Measurements from ENCODE around the gene LSM3.

Gene LSM3

DNA sequence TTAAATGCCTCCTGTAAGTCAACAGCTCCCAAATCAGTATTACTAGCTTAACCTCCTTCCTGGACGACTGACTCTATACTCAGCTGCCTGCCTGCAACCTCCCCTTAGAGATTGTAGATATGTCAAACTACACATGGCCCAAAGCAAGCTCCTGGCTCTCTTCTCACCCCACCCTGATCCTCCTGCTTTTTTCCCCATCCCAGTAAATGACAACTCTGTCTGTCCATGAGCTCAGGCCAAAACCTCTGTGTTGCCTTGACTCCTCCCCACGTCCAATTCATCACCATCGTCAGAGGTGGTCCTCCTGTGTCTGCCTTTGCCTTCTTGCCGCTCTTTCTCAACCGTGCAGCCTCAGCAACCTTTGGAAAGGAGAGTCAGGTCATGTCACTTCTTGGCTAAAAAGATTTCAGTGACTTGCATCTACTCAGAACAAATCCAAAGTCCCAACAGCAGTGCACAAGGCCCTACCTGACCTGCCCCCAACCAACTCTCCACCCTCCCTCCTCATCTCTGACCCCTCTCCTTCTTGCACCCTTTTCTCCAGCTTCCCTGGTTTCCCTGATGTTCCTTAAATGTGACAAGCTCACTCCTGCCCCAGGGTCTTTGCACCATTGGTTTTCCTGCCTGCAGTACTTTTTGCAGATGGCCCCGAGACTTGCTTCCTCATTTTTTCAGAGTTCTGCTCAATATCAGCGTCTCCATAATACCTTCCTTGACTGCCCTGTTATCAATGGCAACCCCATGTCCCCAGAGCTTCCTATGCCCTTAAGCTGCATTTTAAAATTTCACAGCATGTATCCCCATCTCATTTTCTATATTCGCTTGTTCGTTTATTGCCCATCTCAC is 52.8 kb downstream of the LSM3 start:
- DNase-seq: peak; percentile 28
- in situ Hi-C loops (cut with MboI; ENCODE audit: low pct_unique_long_range_greater_than_20kb, low sequenced_read_pairs): no loop called here

DNA sequence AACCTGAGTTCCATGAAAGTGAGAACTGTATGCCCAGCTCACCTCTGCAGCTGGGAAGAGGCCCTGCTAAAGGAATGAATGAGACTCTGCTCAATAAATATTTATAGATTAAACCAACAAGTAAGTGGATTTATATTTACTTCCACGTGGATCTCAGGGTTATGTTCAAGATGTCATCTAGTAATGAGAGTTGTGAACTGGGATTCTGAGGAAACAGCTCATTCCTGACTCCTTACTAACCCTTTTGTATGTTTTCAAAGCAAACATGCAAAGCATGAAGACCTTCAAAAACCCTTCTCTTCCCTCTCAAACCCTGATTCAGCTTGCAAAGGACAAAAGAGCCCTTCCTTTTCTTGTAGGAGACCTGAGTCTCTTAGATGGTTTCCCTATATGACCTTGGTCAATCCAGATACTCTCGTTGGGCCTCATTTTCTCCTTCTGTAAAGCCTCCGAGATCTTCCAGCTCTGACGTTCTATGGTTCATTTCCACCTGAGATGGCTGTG is 53.4 kb downstream of the LSM3 start:
- in situ Hi-C loops (cut with MboI; ENCODE audit: low pct_unique_long_range_greater_than_20kb, low sequenced_read_pairs): no loop called here
- no peak for DNase-seq

DNA sequence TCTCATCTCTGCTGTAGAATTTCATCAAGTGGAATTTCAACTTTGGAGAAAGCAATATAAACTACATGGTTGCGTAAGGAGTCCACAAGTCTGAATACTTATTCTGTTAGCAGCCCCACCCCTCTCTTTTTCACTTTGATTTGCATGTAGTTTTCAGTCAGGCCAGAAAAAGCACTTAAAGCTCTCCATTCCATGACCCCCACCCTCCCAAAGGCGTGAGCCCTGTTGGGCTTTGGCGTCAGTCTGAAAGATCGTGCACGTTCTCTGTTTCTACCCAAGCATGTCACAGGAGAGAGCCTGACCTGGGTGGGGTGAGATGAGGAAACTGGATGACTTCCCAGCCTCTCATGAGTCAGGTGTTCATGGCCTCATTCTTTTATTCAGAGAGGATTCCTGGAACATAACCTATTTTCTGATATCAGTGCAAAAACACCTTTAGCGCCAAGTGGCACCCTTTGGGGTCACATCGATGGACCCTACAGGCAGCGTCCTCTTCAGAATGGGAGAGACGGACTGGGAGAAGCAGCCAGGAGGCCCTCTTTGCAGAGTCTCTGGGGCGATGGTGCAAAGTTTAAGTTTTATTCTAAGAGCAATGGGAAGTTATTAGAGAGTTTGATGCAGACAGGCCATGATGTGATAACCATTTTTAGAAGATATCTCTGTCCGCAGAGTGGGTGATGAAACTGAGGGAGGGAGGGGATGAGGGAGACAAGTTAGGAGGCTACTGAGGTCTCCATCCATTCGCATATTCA is 55.8 kb downstream of the LSM3 start:
- in situ Hi-C loops (cut with MboI; ENCODE audit: low pct_unique_long_range_greater_than_20kb, low sequenced_read_pairs): no loop called here
- DNase-seq: no peak

DNA sequence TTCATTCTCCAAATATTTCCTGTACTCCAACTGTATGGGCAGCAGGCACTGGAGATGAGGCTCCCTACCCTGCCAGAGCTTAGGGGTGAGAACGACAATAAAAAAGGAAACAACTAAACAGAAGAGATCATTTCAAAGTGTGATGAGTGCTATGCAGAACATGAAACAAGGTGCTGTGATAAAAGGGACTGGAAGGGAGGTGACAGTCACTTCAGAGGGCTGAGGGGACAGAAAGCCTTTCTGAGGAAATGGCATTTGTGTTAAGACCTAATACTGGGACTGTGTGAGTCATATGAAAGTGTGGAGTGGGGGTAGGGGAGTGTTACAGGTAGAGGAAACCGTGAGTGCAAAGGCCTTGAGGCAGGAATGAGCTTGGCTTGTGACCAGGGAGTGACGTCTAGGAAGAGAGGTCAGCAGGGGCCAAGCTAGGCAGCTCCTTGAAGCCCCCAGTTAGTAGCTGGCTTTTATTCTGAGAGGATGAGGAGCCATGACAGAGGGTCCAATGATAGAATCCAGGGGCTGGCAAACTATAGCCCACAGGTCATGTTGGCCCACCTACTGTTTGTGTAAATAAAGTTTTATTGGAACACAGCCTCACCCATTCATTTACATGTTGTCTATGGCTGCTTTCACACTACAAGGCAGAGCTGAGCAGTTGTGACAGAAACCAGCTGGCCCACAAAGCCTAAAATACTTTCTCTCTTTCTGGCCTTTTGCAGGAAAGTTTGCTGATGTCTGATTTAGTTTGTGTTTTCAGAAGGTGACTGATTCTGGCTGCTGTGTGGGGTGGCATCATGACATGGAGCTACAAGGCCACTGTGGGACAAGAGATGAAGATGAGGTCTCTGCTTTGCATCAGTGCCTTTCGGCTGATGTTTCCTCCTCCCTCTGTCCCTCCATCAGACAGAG is 56.6 kb downstream of the LSM3 start:
- in situ Hi-C loops (cut with MboI; ENCODE audit: low pct_unique_long_range_greater_than_20kb, low sequenced_read_pairs): no loop called here
- no peak for DNase-seq

DNA sequence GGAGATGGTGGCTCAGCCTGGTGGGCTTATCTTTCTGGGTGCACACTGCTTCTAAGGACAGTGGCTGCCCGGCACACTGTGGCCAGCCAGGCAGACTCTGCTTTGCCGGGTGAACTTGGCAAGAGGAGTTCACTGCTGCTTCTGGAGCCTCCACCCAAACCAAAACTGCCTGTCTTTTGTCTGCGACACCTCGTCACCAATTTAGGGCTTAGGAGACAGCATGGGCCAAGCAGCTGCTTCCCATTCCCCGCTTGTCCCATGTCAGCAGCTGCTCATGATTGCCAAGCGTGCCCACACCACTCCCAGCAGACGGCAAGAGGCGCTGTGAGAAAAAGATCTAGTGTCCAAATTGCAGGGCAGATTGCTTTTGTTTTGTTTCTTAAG is 57.3 kb downstream of the LSM3 start:
- DNase-seq: no peak
- in situ Hi-C loops (cut with MboI; ENCODE audit: low pct_unique_long_range_greater_than_20kb, low sequenced_read_pairs): no loop called here

DNA sequence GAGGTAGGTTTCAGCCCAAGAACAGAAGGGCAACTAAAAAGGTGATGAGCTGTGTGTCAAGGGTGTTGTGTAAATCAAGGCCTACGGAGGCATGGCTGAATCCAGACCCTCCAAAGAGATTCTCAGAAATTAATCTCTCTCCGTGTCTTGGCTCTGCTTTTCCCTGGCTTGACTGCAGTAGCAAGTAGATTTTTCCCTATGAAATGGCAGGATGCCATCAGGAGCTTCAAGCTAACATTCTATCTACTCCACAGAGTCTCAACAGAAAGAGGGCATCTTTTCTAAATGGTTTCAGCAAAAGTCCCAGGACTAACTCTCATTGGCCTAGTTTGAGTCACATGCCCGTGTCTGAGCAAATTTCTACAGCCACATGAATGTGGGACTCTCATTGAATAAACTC is 58.3 kb downstream of the LSM3 start:
- in situ Hi-C loops (cut with MboI; ENCODE audit: low pct_unique_long_range_greater_than_20kb, low sequenced_read_pairs): no loop called here
- no peak for DNase-seq

DNA sequence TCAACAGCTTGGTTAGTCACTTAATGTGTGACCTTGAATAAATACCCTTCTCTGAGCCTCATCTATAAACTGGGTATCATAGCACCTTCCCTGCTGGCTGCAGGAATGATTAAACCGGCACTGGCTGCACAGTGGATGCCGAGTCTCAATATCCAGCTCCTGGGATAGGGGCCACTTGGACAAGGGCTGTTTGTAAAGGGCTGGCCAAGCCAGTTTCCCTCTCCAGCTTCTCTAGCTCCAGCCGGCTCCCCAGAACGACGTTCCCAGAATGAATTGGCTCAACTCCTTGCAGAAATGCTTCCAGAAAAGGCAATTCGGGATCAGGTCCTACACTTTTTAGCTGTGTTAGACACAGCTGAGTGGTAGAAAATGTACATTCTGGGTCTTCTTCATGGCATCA is 58.8 kb downstream of the LSM3 start:
- in situ Hi-C loops (cut with MboI; ENCODE audit: low pct_unique_long_range_greater_than_20kb, low sequenced_read_pairs): no loop called here
- DNase-seq: no peak

DNA sequence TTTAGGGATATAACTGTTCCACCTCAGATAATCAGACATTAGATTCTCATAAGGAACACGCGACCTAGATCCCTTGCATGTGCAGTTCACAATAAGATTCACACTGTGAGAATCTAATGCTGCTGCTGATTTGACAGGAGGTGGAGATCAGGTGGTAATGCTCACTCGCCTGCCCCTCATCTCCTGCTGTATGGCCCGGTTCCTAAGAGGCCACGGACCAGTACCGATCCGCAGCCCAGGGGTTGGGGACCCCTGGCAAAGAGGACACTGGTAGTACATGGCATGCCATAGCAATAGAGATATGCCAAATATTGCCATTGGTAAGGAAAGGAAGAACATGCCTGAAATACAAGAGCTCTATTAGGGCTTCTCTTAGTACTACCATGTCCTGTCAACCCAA is 59.7 kb downstream of the LSM3 start:
- in situ Hi-C loops (cut with MboI; ENCODE audit: low pct_unique_long_range_greater_than_20kb, low sequenced_read_pairs): no loop called here
- DNase-seq: no peak

DNA sequence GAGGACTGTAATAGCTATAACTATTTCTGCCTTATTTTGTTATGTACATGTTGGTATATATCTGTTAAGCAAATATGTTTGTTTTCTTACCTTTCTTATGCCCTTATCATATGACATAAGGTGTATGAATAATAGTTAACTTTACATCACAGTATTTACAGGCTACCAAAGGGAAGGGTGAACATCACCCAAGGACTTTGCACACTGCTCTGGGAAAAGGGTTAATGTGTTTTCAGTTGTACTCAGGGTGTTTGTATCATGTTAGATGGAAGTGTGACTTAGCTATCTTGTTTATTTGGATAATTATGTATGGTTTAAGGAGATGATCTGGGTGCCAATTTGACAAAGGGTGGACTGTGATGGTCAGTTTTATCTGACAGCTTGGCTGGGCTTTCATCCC is 60.3 kb downstream of the LSM3 start:
- DNase-seq: no peak
- in situ Hi-C loops (cut with MboI; ENCODE audit: low pct_unique_long_range_greater_than_20kb, low sequenced_read_pairs): no loop called here

DNA sequence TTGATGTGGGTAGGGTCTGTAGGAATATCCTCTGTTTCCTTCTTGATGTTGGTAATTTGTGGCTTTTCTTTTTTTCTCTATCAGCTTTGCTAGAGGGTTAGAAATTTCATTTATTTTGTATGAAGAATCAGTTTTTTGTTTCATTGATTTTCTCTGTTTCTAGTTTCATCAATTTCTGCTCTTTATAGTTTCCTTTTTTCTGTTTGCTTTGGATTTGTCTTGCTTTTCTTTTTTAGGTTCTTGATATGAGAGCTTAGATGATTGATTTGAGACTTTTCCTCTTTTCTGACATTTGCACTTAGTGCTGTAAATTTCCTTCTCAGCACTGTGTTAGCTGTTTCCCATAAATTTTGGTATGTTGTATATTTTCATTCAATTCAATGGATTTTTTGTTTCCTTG is 61.3 kb downstream of the LSM3 start:
- in situ Hi-C loops (cut with MboI; ENCODE audit: low pct_unique_long_range_greater_than_20kb, low sequenced_read_pairs): no loop called here
- DNase-seq: no peak

DNA sequence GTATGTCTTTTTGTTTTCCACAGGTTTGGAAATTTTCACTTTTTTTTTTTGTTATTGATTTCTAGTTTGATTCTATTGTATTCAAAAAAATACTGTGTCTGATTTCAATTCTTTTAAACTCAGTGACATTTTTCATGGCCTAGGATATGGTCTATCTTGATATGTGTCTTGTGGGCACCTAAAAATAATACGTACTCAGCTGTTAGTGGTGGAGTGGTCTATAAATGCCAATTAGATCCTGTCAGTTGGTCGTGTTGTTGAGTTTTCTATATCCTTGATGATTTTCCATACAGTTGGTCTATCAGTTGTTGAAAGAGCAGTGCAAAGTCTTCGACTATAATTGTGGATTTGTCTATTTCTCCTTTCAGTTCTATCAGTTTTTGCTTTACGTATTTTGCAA is 61.7 kb downstream of the LSM3 start:
- DNase-seq: no peak
- in situ Hi-C loops (cut with MboI; ENCODE audit: low pct_unique_long_range_greater_than_20kb, low sequenced_read_pairs): no loop called here

DNA sequence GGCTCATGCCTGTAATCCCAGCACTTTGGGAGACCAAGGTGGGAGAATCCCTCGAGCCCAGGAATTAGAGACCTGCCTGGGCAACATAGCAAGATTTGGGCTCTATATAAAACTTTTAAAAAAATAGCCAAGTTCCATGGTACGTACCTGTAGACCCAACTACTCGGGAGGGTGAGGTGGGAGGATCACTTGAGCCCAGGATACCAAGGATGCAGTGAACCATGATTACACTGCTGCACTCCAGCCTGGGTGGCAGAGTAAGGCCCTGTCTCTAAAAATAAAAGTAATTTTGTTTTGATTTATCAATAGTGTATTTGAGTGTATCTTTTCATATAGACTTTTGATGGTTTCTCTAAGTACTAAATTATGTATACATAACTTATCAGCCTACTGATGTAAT is 63.1 kb downstream of the LSM3 start:
- in situ Hi-C loops (cut with MboI; ENCODE audit: low pct_unique_long_range_greater_than_20kb, low sequenced_read_pairs): no loop called here
- DNase-seq: no peak

DNA sequence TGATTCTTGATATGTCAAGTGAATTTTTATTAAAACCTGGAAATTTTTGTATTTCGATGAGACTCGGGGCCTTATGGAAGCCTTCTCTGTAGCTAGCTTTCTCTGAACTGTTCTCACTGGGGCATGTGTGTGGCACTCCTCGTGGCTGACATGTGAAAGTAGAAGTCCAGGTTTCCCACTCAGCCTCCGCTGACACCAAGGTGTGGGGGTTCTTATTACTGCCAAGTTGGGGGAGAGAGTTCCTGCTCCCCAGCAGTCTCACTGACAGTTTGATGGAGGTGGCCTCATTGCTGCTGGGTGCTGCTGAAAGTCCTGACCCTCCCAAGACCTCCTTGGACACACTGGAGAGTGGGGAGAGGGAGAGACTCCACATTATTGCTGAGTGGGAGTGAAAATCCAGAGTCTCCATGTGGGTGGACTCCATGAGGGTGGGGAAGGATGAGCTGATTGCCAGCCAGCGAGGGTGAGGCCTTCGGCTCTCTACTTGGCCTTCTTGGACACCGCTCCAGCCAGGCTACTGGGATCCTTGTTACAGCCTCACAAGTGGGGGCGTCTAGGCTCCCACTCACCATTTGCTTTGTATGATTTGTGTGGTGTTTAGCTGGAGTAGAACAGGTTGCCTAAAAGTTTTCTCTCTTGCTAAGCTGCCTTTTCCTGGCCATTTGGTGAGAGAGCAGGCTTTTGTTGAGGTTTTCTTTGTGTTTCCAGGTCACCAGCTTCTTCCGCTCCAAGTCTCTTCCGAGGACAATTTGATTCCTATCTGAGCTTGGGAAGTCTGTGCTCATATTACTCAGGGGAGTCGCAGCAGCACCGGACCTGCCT is 64.1 kb downstream of the LSM3 start:
- in situ Hi-C loops (cut with MboI; ENCODE audit: low pct_unique_long_range_greater_than_20kb, low sequenced_read_pairs): no loop called here
- DNase-seq: no peak

DNA sequence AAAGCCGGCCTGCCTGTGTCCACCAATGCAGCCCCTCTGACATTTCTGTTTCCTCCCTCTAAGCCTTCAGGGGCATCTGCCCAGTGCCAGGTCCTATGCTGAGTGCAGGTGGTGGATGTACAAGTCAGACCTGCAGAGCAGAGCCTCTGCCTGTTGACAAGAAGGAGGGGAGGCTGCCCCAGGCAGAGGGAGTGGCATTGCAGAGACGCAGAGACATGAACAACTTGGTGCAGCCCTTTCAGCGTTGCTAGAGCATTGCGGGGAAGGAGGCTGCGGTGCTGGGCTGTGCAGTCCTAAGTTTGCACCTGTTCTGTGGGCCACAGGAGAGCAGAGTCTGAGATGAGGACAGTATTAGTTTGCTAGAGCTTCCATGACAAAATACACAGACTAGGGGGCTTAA is 65.2 kb downstream of the LSM3 start:
- DNase-seq: no peak
- in situ Hi-C loops (cut with MboI; ENCODE audit: low pct_unique_long_range_greater_than_20kb, low sequenced_read_pairs): no loop called here

DNA sequence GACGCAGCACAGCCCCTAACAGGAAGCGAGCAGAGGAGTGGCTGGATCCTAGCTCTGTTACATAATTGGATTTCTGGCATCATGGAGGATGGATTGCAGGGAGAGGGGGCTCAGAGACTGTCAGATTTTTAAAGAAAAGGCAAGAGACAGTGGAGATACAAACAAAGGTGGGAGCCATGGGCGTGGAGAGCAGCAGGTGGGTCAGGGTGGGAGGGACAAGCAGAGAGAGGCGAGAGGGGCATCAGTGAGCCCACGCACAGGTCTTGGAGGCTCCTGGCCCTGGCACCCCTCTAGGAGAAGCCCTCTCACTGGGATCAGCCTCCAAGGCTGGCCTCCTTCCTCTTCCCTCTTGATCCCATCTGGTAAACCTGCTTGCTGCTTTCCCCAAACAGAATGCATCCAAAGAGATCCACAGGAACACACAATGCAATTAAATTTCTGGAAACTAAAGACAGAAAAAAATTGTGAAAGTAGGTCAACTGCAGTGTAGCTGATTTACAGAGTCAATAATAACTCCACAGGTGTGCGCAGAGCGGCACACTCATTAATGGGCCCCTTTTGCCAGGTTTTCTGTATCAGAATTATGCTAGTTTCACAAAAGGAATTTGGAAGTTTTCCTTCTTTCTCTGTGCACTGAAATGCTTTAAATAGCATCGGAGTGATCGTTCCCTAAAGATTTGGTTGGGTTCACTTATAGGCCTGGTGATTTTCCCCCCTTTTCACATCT is 66.1 kb downstream of the LSM3 start:
- in situ Hi-C loops (cut with MboI; ENCODE audit: low pct_unique_long_range_greater_than_20kb, low sequenced_read_pairs): no loop called here
- DNase-seq: no peak

DNA sequence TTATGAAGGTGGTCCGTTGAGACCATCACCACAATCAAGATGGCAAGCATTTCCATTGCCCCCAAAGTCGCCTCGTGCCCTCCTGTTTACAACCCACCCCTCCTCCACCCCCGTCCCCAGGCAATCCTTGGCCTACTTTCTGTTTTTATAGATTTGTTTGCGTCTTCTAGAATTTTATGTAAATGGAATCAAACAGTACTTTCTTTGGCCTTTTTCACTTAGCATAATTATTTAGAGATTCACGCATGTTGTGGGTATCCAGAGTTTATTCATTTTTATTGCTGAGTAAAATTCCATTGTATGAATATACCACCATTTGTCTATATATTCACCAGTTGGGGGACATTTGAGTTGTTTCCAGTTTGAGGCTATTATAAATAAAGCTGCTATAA is 66.6 kb downstream of the LSM3 start:
- in situ Hi-C loops (cut with MboI; ENCODE audit: low pct_unique_long_range_greater_than_20kb, low sequenced_read_pairs): no loop called here
- DNase-seq: no peak

DNA sequence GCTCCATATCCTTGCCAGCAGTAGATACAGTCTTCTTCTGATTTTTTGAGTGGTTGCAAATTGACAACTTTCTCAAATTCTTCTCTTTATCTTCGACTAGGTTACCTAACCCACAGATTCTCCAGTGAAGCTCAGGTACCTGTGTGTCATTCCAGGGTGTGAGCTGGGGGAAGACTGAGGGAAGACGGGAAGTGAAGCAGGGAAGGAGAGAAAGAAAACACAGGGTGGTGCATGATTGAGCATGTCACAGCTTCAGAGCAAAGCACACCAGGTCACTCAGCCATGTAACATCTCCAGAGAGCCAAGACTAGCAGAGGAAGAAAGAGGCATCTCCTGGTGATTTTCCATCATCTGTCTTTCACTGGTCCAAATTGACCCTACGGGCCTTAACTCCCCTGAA is 67.2 kb downstream of the LSM3 start:
- in situ Hi-C loops (cut with MboI; ENCODE audit: low pct_unique_long_range_greater_than_20kb, low sequenced_read_pairs): no loop called here
- no peak for DNase-seq

DNA sequence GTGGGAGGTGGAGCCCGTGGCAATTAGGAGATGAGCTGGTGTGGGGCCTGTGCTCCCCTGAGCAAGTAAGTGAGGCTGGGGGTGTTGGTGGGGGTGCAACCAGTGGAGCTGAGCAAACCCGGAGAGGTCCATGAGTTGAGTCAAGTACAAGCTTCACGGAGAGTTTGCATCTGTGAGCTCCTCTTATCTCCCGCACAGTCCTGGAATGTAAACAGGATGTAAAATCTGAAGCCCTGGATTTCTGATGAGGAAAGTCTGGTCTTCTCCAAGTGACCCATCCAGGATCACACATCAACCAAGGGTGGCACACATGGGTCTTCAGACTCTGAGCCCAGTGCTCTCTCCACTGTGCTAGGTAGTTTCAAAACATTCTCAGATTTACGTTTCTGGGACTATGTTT is 67.8 kb downstream of the LSM3 start:
- in situ Hi-C loops (cut with MboI; ENCODE audit: low pct_unique_long_range_greater_than_20kb, low sequenced_read_pairs): no loop called here
- DNase-seq: no peak
